Spleen (tissue), 11 donors: ENCODE data around the gene HELZ2. TPM values are rescaled to one million over a fixed set of nuclear protein-coding genes. Genes with fewer than 3 reads are reported as not detected.
A peak's percentile ranks its signal among the peaks of the same experiment; 100 is the strongest.

Source experiments
- DNase-seq: peaks from one replicate; pipeline ENCODE4 v3.0.0-alpha.2; 2020
- H3K27ac ChIP-seq, 8 donors: fragments of 200-600 bp; sonication (generic) in 7 of 8; 1 replicate in 4 of 8; 2 replicates in 4 of 8; pipeline versions ENCODE4 v1.5.0 to v1.8.0; 2016 to 2021; ENCODE audit warnings: inconsistent platforms in 4 of 8, mild to moderate bottlenecking in 4 of 8, moderate library complexity in 1 of 8
- H3K27me3 ChIP-seq, 7 donors: fragments of 200-600 bp; sonication (generic) in 6 of 7; replicated peaks in 1 of 7; 1 replicate in 4 of 7; 2 replicates in 3 of 7; pipeline versions ENCODE4 v1.5.0 to v1.8.0; 2016 to 2021; ENCODE audit warnings: inconsistent platforms in 3 of 7, mild to moderate bottlenecking in 1 of 7
- H3K36me3 ChIP-seq, 6 donors: fragments of 200-600 bp; sonication (generic) in 5 of 6; 1 replicate in 4 of 6; 2 replicates in 2 of 6; pipeline versions ENCODE4 v1.5.0 to v1.8.0; 2016 to 2021; ENCODE audit warnings: inconsistent platforms in 2 of 6
- H3K4me1 ChIP-seq, 6 donors: fragments of 200-600 bp; sonication (generic) in 5 of 6; 1 replicate in 3 of 6; 2 replicates in 3 of 6; pipeline versions ENCODE4 v1.5.0 to v1.8.0; 2016 to 2021; ENCODE audit warnings: inconsistent platforms in 3 of 6
- H3K4me3 ChIP-seq, 8 donors: fragments of 200-600 bp; sonication (generic) in 7 of 8; 1 replicate in 4 of 8; 2 replicates in 4 of 8; pipeline versions ENCODE4 v1.5.0 to v1.8.0; 2016 to 2021; ENCODE audit warnings: inconsistent platforms in 4 of 8, mild to moderate bottlenecking in 4 of 8, moderate library complexity in 2 of 8
- H3K9me3 ChIP-seq, 8 donors: fragments of 200-600 bp; sonication (generic) in 7 of 8; 1 replicate in 4 of 8; 2 replicates in 4 of 8; pipeline versions ENCODE4 v1.5.0 to v1.8.0; 2016 to 2021; ENCODE audit warnings: inconsistent platforms in 4 of 8
- CTCF ChIP-seq, 11 experiments: fragments of 200-600 bp in 7 of 11; fragments of 450-650 bp in 4 of 11; sonication (generic) in 4 of 11; IDR thresholded peaks in 8 of 11; conservative IDR thresholded peaks in 3 of 11; 1 replicate in 7 of 11; 2 replicates in 4 of 11; pipeline versions ENCODE4 v1.4.0 to v1.8.0; 2016 to 2021; ENCODE audit warnings: antibody characterized with exemption in 11 of 11, inconsistent platforms in 4 of 11, mild to moderate bottlenecking in 1 of 11
- POLR2A ChIP-seq, 3 donors: fragments of 450-650 bp; IDR thresholded peaks; one replicate each; pipeline ENCODE4 v1.5.1; 2017; ENCODE audit warnings: antibody characterized with exemption in 3 of 3, mild to moderate bottlenecking in 1 of 3
- POLR2AphosphoS5 ChIP-seq, 3 donors: sonication (generic); formaldehyde crosslinking; IDR thresholded peaks; one replicate each; pipeline ENCODE4 v1.5.1; 2017; ENCODE audit warnings: antibody characterized with exemption in 3 of 3
- WGBS, 5 donors: extraction: QIAGEN DNeasy Blood & Tissue Kit in 3 of 5; methylation state at CpG; one replicate each; pipeline versions ENCODE4 v1.1.5 to v1.1.7; 2013 to 2018; 5-methylcytosine and 5-hydroxymethylcytosine counted together
- intact Hi-C: fragments of 100-400 bp; cut with DNase I; formaldehyde crosslinking; loops from one replicate; pipeline ENCODE4 v1.15.0; 2023; ENCODE audit warnings: low total_unique reads
- polyA plus RNA-seq, 3 donors: library from polyadenylated mRNA; stranded (reverse); fragments of 200-250 nt; gene quantifications; one replicate each; pipeline ENCODE4 v1.2.1, GENCODE V29; 2013
- total RNA-seq, 7 donors: library from RNA; depleted of rRNA in 3 of 7; stranded (reverse); fragments of >200 nt in 3 of 7; fragmentation: NEBNext Ultra II Directional in 4 of 7; extraction: Animal tissue kit (Norgen Biotek cat#: 25700) in 4 of 7; gene quantifications; one replicate each; pipeline versions ENCODE4 v1.1.0 to v1.2.1, GENCODE V29; 2016 to 2021
- donor health status: healthy with polysubstance abuse.
- donor health status: DM: no; HTN: no; CAD: no; lungs with moderate emphysema.
- donor health status: DM: no; HTN: no; CAD: no.
- donor health status: Bipolar disorder and iron deficiency.
- donor health status: healthy.
- donor health status: DM: no; HTN: no; CAD: no.
- donor health status: DM: yes; HTN: yes; CAD: no.

Gene HELZ2
- total and polyA plus RNA-seq, 10 donors, result 4.3 to 120 (median 62.6) TPM

DNA sequence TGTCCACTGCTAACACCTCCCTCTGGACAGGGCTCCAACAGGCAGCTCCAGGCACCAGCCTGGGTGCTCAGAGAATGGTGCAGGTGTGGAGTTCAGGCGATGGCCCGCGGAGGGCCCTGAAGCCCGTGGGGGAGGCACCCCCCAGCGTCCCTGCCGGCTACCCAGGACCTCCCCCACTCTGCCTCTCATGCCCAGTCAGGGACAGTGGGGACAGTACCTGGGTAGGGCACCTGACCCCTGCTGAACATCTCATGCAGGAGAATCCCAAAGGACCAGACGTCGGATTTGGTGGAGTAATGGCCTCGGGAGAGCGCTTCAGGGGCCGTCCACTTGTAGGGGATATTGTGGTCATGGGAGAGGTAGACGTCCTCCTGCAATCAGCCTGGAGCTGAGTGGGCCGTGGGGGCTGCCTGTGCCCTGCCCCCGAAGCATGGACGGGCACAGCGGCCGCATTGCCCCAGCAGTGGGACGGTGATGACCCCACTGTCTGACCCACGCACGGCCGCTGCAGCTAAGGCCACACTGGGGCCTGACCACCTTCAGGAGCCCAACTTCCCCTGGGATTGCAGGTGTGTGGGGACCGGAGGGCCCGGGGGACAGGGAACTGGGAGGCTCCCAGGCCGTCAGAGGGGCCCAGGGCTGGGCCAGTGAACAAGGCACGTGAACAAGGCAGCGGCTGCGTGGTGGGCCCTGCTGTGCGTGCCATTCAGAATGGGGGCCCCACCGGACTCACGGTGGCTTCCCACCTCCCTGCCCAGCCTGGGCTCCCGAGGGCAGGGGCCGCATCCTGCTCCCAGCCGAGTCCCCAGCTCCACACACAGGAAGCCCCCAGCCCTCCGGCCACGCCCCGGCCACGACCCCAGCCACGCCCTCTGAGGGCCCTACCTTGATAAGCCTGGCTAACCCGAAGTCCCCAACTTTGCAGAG lies 43.9 kb downstream of the HELZ2 start:
- intact Hi-C loops, result loop anchor here (10.0 kb wide), 1 partner anchor 125 kb away; the partner anchor contains the start of genes RTEL1 and STMN3
- peaks cover 0 to 24% (median 0%) of the 10 kb centered on the region in 7 donors for H3K27me3 ChIP-seq
- WGBS, 5 donors, result 71 to 83% (median 80%) methylated on average over 31 to 39 of the region's 39 CpGs
- TF ChIP-seq CTCF (IDR thresholded peaks at IDR 0.05 in 8 of 11, conservative IDR thresholded peaks at IDR 0.05 in 3 of 11) (no peak), POLR2AphosphoS5 (IDR thresholded peaks at IDR 0.05) (peak in 1 of 3 donors; percentile 32), POLR2A (IDR thresholded peaks at IDR 0.05) (no peak)
- no peaks in the 10 kb centered on the region for H3K9me3 ChIP-seq
- H3K36me3 ChIP-seq, result no peaks in the 10 kb centered on the region
- no peak overlapping the region for H3K27ac ChIP-seq
- no peak overlapping the region for H3K4me3 ChIP-seq
- H3K4me1 ChIP-seq, result peaks cover 0 to 20% (median 6%) of the 10 kb centered on the region in 6 donors
- peak; percentile 67 for DNase-seq

DNA sequence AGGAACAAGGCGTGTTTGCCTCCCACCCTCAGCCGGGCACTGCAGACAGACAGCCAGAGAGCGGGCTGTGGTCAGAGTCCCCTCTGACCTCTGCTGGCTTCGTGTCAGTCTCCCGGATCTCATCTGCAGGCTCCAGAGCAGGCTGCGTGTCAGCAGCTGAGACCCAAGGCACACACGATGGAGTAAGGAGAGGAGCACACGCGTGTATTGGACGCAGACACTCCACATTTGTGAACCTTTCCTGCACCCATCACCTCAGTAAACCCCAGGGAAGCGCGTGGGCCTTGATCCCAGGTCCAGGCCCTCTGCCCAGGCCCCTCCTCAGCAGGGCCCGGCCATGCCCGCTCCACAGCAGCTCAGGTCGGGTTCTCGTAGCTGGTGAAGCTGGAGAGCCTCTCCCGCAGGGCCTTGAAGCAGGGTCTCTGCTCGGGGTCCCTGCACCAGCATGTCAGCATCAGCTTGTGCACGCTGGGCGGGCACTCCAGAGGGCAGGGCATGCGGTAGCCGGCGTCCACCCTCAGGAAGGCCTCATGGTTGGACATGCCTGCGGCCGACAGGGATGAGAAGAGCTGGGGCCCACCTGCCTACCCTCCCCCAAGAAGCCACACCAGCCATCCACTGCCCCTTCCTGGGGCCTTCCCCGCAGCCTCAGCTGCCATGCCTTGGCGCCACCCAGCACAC lies 44.7 kb downstream of the HELZ2 start:
- Histone ChIP-seq H3K4me1 (peaks cover 0 to 12% (median 2%) of the 10 kb centered on the region in 6 donors), H3K36me3 (no peaks in the 10 kb centered on the region), H3K27ac (no peak overlapping the region), H3K4me3 (no peak overlapping the region), H3K9me3 (no peaks in the 10 kb centered on the region), H3K27me3 (peaks cover 0 to 17% (median 0%) of the 10 kb centered on the region in 7 donors)
- WGBS, 5 donors, result 84 to 90% (median 86%) methylated on average over 16 to 27 of the region's 27 CpGs
- intact Hi-C loops, result no loop called here
- no peak for DNase-seq
- TF ChIP-seq POLR2AphosphoS5 (IDR thresholded peaks at IDR 0.05) (peak in 1 of 3 donors; percentile 44), POLR2A (IDR thresholded peaks at IDR 0.05) (no peak)

DNA sequence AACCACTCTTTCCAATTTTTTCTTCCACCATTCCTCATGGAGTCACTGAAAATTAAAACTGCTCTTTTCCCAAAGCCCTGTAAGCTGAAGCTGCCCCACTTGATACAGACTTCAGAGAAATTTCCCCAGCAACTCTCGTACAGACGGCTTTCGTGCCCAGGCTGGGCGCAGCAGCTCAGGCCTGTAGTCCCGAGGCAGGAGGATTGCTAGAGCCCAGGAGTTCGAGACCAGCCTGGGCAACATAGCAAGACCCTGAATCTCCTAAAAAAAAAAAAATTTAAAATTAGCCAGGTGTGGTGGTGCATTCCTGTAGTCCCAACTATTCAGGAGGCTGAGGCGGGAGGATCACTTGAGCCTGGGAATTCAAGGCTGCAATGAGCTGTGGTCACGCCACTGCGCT lies 46.9 kb downstream of the HELZ2 start:
- intact Hi-C loops, result no loop called here
- Histone ChIP-seq H3K4me3 (no peak overlapping the region), H3K27ac (no peak overlapping the region), H3K36me3 (peaks cover 0 to 18% (median 7%) of the 10 kb centered on the region in 6 donors), H3K27me3 (peaks cover 0 to 9% (median 0%) of the 10 kb centered on the region in 7 donors), H3K4me1 (peaks cover 5 to 20% (median 5%) of the 10 kb centered on the region in 6 donors), H3K9me3 (peaks cover 0 to 12% (median 8%) of the 10 kb centered on the region in 8 donors)
- DNase-seq, result no peak
- TF ChIP-seq POLR2A (IDR thresholded peaks at IDR 0.05) (no peak), CTCF (IDR thresholded peaks at IDR 0.05 in 8 of 11, conservative IDR thresholded peaks at IDR 0.05 in 3 of 11) (no peak)
- 84 to 92% (median 88%) methylated on average over 9 of the region's 9 CpGs for WGBS, 5 donors

DNA sequence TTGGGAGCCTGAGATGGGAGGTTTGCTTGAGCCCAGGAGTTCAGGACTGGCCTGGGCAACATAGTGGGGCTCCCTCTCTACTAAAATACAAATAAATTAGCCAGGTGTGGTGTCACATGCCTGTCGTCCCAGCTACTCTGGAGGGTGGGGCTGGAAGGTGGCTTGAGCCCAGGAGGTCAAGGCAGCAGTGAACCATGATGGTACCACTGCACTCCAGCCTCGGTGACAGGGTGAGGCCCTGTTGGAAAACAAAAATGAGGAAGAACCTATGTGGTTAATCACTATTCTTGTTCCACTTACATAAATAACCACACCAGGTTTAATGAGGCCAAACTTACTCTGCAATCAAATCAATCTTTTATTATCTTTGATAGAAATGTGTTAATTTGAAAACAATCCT lies 48.1 kb downstream of the HELZ2 start:
- peaks cover 0 to 9% (median 0%) of the 10 kb centered on the region in 7 donors for H3K27me3 ChIP-seq
- peaks cover 0 to 12% (median 8%) of the 10 kb centered on the region in 8 donors for H3K9me3 ChIP-seq
- H3K36me3 ChIP-seq, result peaks cover 0 to 25% (median 8%) of the 10 kb centered on the region in 6 donors
- H3K4me1 ChIP-seq, result peaks cover 13 to 32% (median 17%) of the 10 kb centered on the region in 6 donors
- DNase-seq, result peak; percentile 67
- H3K4me3 ChIP-seq, result no peak overlapping the region
- WGBS, 5 donors, result 9 to 18% (median 15%) methylated on average over 2 of the region's 2 CpGs
- intact Hi-C loops, result no loop called here
- TF ChIP-seq POLR2A (IDR thresholded peaks at IDR 0.05), result no peak
- TF ChIP-seq POLR2AphosphoS5 (IDR thresholded peaks at IDR 0.05), result no peak
- no peak for TF ChIP-seq CTCF (IDR thresholded peaks at IDR 0.05 in 8 of 11, conservative IDR thresholded peaks at IDR 0.05 in 3 of 11)
- no peak overlapping the region for H3K27ac ChIP-seq
